BLaER1 treated with 17β-estradiol and CSF1 and Interleukin-3, amounts not matched to agents 10 nM and 100 nM (cell line): Measurements from ENCODE around the gene PRC1.

Experiments used
- H3K27ac ChIP-seq, 11 experiments: shearing (Covaris generic); formaldehyde crosslinking; 2 replicates each; pipeline ENCODE4 v1.8.1; 2022
- H3K27me3 ChIP-seq, 11 experiments: shearing (Covaris generic); formaldehyde crosslinking; 2 replicates each; pipeline ENCODE4 v1.8.1; 2022
- H3K36me3 ChIP-seq, 11 experiments: shearing (Covaris generic); formaldehyde crosslinking; 2 replicates each; pipeline ENCODE4 v1.8.1; 2022
- H3K4me1 ChIP-seq, 10 experiments: shearing (Covaris generic); formaldehyde crosslinking; 2 replicates each; pipeline ENCODE4 v1.8.1; 2022
- H3K4me2 ChIP-seq, 11 experiments: shearing (Covaris generic); formaldehyde crosslinking; 2 replicates each; pipeline ENCODE4 v1.8.1; 2022
- H3K4me3 ChIP-seq, 10 experiments: shearing (Covaris generic); formaldehyde crosslinking; 2 replicates each; pipeline ENCODE4 v1.8.1; 2022
- H3K9ac ChIP-seq, 11 experiments: shearing (Covaris generic); formaldehyde crosslinking; 2 replicates each; pipeline ENCODE4 v1.8.1; 2022
- H3K9me3 ChIP-seq, 11 experiments: shearing (Covaris generic); formaldehyde crosslinking; replicated peaks in 1 of 11; 2 replicates each; pipeline ENCODE4 v1.8.1; 2022
- H4K20me1 ChIP-seq, 11 experiments: shearing (Covaris generic); formaldehyde crosslinking; 2 replicates each; pipeline ENCODE4 v1.8.1; 2022
- Cebpa-rat ChIP-seq, 11 experiments: shearing (Covaris generic); IDR thresholded peaks; 2 replicates each; pipeline ENCODE4 v1.8.1; 2022

The PRC1 gene

GRCh38 chr15:90955624-90956273, 38.6 kb downstream of the PRC1 start:
- peak overlapping the region; percentile 84 to 97 (median 95) for H3K4me2 ChIP-seq
- H3K4me1 ChIP-seq: peaks cover 29 to 57% (median 41%) of the 10 kb centered on the region in 10 experiments
- no peaks in the 10 kb centered on the region for H3K27me3 ChIP-seq
- no peak for TF ChIP-seq Cebpa-rat (IDR thresholded peaks at IDR 0.05)
- peak overlapping the region; percentile 89 to 96 (median 91); a peak in 21 of 22 replicates for H3K9ac ChIP-seq
- peak overlapping the region in 10 of 11 experiments; percentile 92 to 99 (median 97); a peak in 19 of 22 replicates for H3K27ac ChIP-seq
- peak overlapping the region; percentile 66 to 81 (median 75) for H3K4me3 ChIP-seq
- peaks cover 0 to 30% (median 12%) of the 10 kb centered on the region in 11 experiments; a peak in 11 of 22 replicates for H4K20me1 ChIP-seq
- peaks cover 39 to 64% (median 55%) of the 10 kb centered on the region in 11 experiments for H3K36me3 ChIP-seq
- H3K9me3 ChIP-seq: no peaks in the 10 kb centered on the region

GRCh38 chr15:90954712-90955623, 39.4 kb downstream of the PRC1 start, which contains the start of gene RCCD1:
Gene RCCD1, plus strand, starts transcription at chr15:90954884. Its CDS starts 1,851 bp downstream, at chr15:90956735.
- Histone ChIP-seq H3K36me3 (peaks cover 41 to 64% (median 55%) of the 10 kb centered on the region in 11 experiments), H3K4me2 (peak within 1 kb of the TSS; percentile 84 to 97 (median 95)), H4K20me1 (peaks cover 0 to 26% (median 8%) of the 10 kb centered on the region in 11 experiments; a peak in 11 of 22 replicates), H3K9me3 (no peaks in the 10 kb centered on the region), H3K27ac (peak within 1 kb of the TSS; percentile 87 to 99 (median 97)), H3K9ac (peak within 1 kb of the TSS; percentile 89 to 96 (median 91)), H3K4me3 (peak within 1 kb of the TSS; percentile 66 to 81 (median 75)), H3K4me1 (peaks cover 22 to 54% (median 35%) of the 10 kb centered on the region in 10 experiments), H3K27me3 (no peaks in the 10 kb centered on the region)
- no peak for TF ChIP-seq Cebpa-rat (IDR thresholded peaks at IDR 0.05)

DNA sequence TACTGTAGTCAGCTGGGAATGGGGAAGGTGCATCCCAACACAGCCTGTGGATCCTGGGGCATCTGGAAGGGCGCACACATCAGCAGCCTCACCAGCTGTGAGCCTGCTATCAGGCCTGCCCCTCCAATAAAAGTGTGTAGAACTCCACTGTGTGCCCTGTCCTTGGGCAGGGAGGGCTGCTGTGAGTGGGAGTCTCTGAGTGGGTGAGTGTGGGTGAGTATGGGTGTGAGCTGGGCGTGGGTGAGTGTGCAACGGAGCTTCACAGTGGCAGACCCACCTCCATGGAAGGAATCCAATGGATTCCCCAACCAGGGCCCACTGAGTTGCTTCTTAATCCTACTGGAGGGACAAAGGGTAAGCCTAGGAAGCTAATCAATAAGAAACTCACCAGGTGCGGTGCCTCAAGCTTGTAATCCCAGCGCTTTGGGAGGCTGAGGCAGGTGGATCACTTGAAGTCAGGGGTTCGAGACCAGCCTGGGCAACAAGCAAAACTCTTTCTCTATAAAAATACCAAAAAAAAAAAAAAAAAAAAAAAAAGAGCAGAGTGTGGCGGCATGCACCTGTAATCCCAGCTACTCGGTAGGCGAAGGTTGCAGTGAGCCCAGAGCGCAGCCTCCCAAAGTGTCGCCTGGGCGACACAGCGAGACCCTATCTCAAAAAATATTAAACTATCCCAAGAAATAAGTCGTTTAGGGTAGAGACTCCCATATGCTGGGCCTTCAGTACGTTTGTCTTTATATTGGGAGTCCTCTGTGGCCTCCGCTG, 40.2 kb downstream of the PRC1 start:
- Histone ChIP-seq H4K20me1 (peaks cover 0 to 26% (median 9%) of the 10 kb centered on the region in 11 experiments; a peak in 11 of 22 replicates), H3K9me3 (no peaks in the 10 kb centered on the region), H3K4me1 (peaks cover 25 to 55% (median 36%) of the 10 kb centered on the region in 10 experiments), H3K4me3 (peak overlapping the region in 9 of 10 experiments; percentile 66 to 81 (median 76); a peak in 12 of 20 replicates), H3K9ac (peak overlapping the region in 8 of 11 experiments; percentile 89 to 96 (median 93); a peak in 10 of 22 replicates), H3K27ac (peak overlapping the region in 9 of 11 experiments; percentile 94 to 99 (median 97); a peak in 16 of 22 replicates), H3K4me2 (peak overlapping the region; percentile 84 to 97 (median 95); a peak in 21 of 22 replicates), H3K36me3 (peaks cover 49 to 66% (median 63%) of the 10 kb centered on the region in 11 experiments), H3K27me3 (no peaks in the 10 kb centered on the region)
- TF ChIP-seq Cebpa-rat (IDR thresholded peaks at IDR 0.05): no peak

GRCh38 chr15:90952901-90953677, 41.2 kb downstream of the PRC1 start:
- no peak overlapping the region for H3K4me3 ChIP-seq
- no peak overlapping the region for H3K4me2 ChIP-seq
- H4K20me1 ChIP-seq: peaks cover 0 to 35% (median 5%) of the 10 kb centered on the region in 11 experiments; a peak in 10 of 22 replicates
- no peaks in the 10 kb centered on the region for H3K9me3 ChIP-seq
- H3K27ac ChIP-seq: no peak overlapping the region
- H3K4me1 ChIP-seq: peaks cover 24 to 59% (median 42%) of the 10 kb centered on the region in 10 experiments
- TF ChIP-seq Cebpa-rat (IDR thresholded peaks at IDR 0.05): no peak
- H3K27me3 ChIP-seq: no peaks in the 10 kb centered on the region
- H3K36me3 ChIP-seq: peaks cover 58 to 76% (median 70%) of the 10 kb centered on the region in 11 experiments
- H3K9ac ChIP-seq: no peak overlapping the region

DNA sequence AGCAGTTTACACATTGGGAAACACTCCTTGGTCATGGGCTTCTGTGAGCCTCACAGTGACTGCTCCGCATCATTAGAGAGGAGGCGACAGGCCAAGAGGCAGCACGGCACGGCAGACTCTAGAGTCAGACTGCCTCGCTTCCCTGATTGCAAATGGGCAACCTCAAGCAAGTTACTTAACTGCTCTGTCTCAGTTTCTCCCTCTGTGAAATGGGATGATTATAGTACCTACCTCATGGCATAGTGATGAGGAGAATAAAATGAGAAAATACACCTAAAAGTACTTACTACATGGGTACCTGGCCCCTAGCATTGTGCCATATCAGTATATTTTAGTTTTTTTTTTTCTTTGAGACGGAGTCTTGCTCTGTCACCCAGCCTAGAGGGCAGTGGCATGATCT, 43.7 kb downstream of the PRC1 start:
- Histone ChIP-seq H3K27me3 (no peaks in the 10 kb centered on the region), H3K9ac (no peak overlapping the region), H3K4me3 (no peak overlapping the region), H3K27ac (peak overlapping the region in 2 of 11 experiments; percentile 9 to 45; a peak in 1 of 22 replicates), H3K9me3 (no peaks in the 10 kb centered on the region), H3K4me1 (peaks cover 15 to 46% (median 25%) of the 10 kb centered on the region in 10 experiments), H3K36me3 (peaks cover 82 to 87% (median 85%) of the 10 kb centered on the region in 11 experiments), H3K4me2 (no peak overlapping the region), H4K20me1 (peaks cover 0 to 41% (median 12%) of the 10 kb centered on the region in 11 experiments; a peak in 11 of 22 replicates)
- TF ChIP-seq Cebpa-rat (IDR thresholded peaks at IDR 0.05): no peak

- Histone ChIP-seq H3K27ac (peak overlapping the region in 9 of 11 experiments; percentile 44 to 73 (median 62); a peak in 17 of 22 replicates), H3K9ac (peak overlapping the region in 9 of 11 experiments; percentile 13 to 52 (median 46); a peak in 13 of 22 replicates), H3K4me1 (peaks cover 10 to 40% (median 20%) of the 10 kb centered on the region in 10 experiments; a peak in 18 of 20 replicates), H3K4me3 (no peak overlapping the region), H3K36me3 (peaks cover 87 to 93% (median 89%) of the 10 kb centered on the region in 11 experiments), H3K4me2 (peak overlapping the region in 5 of 11 experiments; percentile 37 to 83 (median 66); a peak in 9 of 22 replicates), H3K9me3 (no peaks in the 10 kb centered on the region), H3K27me3 (no peaks in the 10 kb centered on the region), H4K20me1 (peaks cover 0 to 41% (median 12%) of the 10 kb centered on the region in 11 experiments; a peak in 11 of 22 replicates)
- TF ChIP-seq Cebpa-rat (IDR thresholded peaks at IDR 0.05): no peak
Observed at GRCh38 chr15:90949979-90950675, 44.2 kb downstream of the PRC1 start.

DNA sequence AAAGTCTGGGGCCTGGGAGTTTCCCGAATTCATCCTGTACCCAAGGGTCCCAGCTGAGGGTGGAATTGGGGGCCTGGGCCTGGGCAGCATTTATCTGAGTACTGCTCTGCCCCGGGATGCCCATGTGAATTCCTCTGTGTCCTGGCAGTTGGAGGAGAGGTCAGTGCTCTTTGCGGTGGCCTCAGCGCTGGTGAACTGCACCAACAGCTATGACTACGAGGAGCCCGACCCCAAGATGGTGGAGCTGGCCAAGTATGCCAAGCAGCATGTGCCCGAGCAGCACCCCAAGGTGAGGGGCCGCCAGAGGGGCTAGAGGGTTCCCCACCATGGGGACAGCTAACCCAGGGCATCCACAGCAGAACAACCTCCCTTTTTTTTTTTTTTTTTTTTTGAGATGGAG, 45.8 kb downstream of the PRC1 start:
- Histone ChIP-seq H4K20me1 (peaks cover 0 to 41% (median 12%) of the 10 kb centered on the region in 11 experiments; a peak in 10 of 22 replicates), H3K4me1 (peaks cover 5 to 34% (median 14%) of the 10 kb centered on the region in 10 experiments; a peak in 17 of 20 replicates), H3K27ac (peak overlapping the region in 1 of 11 experiments; percentile 1; a peak in 1 of 22 replicates), H3K4me3 (no peak overlapping the region), H3K4me2 (peak overlapping the region in 3 of 11 experiments; percentile 22 to 66 (median 45); a peak in 5 of 22 replicates), H3K9me3 (no peaks in the 10 kb centered on the region), H3K9ac (no peak overlapping the region), H3K27me3 (no peaks in the 10 kb centered on the region), H3K36me3 (peaks cover 96 to 100% (median 98%) of the 10 kb centered on the region in 11 experiments)
- TF ChIP-seq Cebpa-rat (IDR thresholded peaks at IDR 0.05): no peak
